SK-N-MC (cell line): ENCODE data around the gene CAMSAP2.

Experiments
- EZH2 ChIP-seq: fragments of 200-600 bp; sonication (generic); IDR thresholded peaks from one replicate; pipeline ENCODE4 v1.6.1; 2017; ENCODE audit warnings: antibody characterized with exemption
- POLR2AphosphoS5 ChIP-seq: IDR thresholded peaks from 2 replicates; pipeline ENCODE4 v1.6.1; 2012; ENCODE audit warnings: mild to moderate bottlenecking, low read depth, low read length, borderline replicate concordance

DNA sequence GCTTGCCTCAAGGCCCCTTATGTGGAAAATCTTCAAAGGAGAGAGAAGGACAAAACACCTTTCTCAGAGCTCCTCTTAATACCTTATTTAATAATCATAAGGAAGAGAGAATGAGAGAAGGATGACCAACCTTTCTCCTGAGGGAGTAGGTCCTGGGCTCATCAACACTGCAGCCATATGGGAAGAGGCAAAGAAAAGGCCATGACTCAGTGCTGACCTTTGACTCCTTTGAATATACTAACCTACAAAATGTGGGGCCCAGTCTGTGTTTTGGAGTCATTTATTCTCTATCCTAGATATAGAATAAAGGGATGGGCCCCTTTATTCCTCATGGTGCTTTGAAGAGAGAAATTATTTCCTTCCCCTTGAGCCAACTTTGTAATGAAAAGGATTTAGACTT, 38.3 kb downstream of the CAMSAP2 start:
- TF ChIP-seq POLR2AphosphoS5, result no peak
- no peak for TF ChIP-seq EZH2
